Heart left ventricle (tissue), 16 donors: Measurements from ENCODE around the gene HK3. TPM values are rescaled to one million over a fixed set of nuclear protein-coding genes. Genes with fewer than 3 reads are reported as not detected.

Experiments
- ATAC-seq, 4 donors: fragments of 200-7000 bp; cut with Tn5 transposase; one replicate each; pipeline ENCODE4 v1.9.1; 2020 to 2022; ENCODE audit warnings: moderate library complexity in 4 of 4, mild to moderate bottlenecking in 3 of 4, moderate number of reproducible peaks in 1 of 4
- DNase-seq, 5 donors: peaks; one replicate each; pipeline ENCODE4 v3.0.0-alpha.2; 2020
- H3K27ac ChIP-seq, 12 donors: fragments of 200-600 bp; sonication (generic) in 4 of 12; one replicate each; pipeline versions ENCODE4 v1.5.0 to v1.8.0; 2016 to 2022; ENCODE audit warnings: mild to moderate bottlenecking in 2 of 12
- H3K27me3 ChIP-seq, 9 donors: fragments of 200-600 bp; sonication (generic) in 2 of 9; one replicate each; pipeline versions ENCODE4 v1.5.1 to v1.8.0; 2016 to 2022; ENCODE audit warnings: mild to moderate bottlenecking in 3 of 9
- H3K36me3 ChIP-seq, 9 donors: fragments of 200-600 bp; sonication (generic) in 2 of 9; one replicate each; pipeline versions ENCODE4 v1.5.0 to v1.8.0; 2018 to 2022; ENCODE audit warnings: mild to moderate bottlenecking in 2 of 9
- H3K4me1 ChIP-seq, 12 donors: fragments of 200-600 bp; sonication (generic) in 4 of 12; one replicate each; pipeline versions ENCODE4 v1.5.0 to v1.8.0; 2016 to 2022; ENCODE audit warnings: mild to moderate bottlenecking in 3 of 12
- H3K4me3 ChIP-seq, 12 donors: fragments of 200-600 bp; sonication (generic) in 4 of 12; one replicate each; pipeline versions ENCODE4 v1.5.0 to v1.8.0; 2017 to 2022; ENCODE audit warnings: mild to moderate bottlenecking in 9 of 12, moderate library complexity in 4 of 12
- H3K9me3 ChIP-seq, 12 donors: fragments of 200-600 bp; sonication (generic) in 4 of 12; one replicate each; pipeline versions ENCODE4 v1.5.0 to v1.8.0; 2016 to 2022; ENCODE audit warnings: mild to moderate bottlenecking in 1 of 12
- CTCF ChIP-seq, 12 donors: fragments of 200-600 bp; sonication (generic) in 4 of 12; IDR thresholded peaks; one replicate each; pipeline versions ENCODE4 v1.5.0 to v1.8.0; 2018 to 2022; ENCODE audit warnings: antibody characterized with exemption in 12 of 12, mild to moderate bottlenecking in 5 of 12
- POLR2A ChIP-seq, 2 donors: fragments of 450-650 bp; IDR thresholded peaks; one replicate each; pipeline ENCODE4 v1.6.1; 2017; ENCODE audit warnings: antibody characterized with exemption in 2 of 2, mild to moderate bottlenecking in 2 of 2, moderate library complexity in 2 of 2
- WGBS, 4 donors: extraction: QIAGEN DNeasy Blood & Tissue Kit in 2 of 4; methylation state at CpG; one replicate each; pipeline versions ENCODE4 v1.1.5 to v1.1.7; 2013 to 2018; 5-methylcytosine and 5-hydroxymethylcytosine counted together
- intact Hi-C, 10 donors: fragments of 100-400 bp; cut with DNase I; formaldehyde crosslinking; loops; one replicate each; pipeline versions ENCODE4 v1.11.1 to v1.14.2; 2022
- polyA plus RNA-seq, 2 donors: library from polyadenylated mRNA; stranded (reverse); fragments of 200-250 nt; gene quantifications; one replicate each; pipeline ENCODE4 v1.2.3, GENCODE V29; 2013
- total RNA-seq, 9 donors: library from RNA; depleted of rRNA in 2 of 9; stranded (reverse); fragments of >200 nt in 2 of 9; fragmentation: NEBNext Ultra II Directional in 3 of 9; extraction: Animal tissue kit (Norgen Biotek cat#: 25700) in 3 of 9; gene quantifications; one replicate each; pipeline versions ENCODE4 v1.1.0 to v1.2.4, GENCODE V29; 2016 to 2023
- donor health status: ischemic (EF 13 %, LVEDD 7.1; RV severe dilation, severe dysfunction).
- donor health status: healthy with polysubstance abuse.
- donor health status: DM: no; HTN: yes; CAD: no.
- donor health status: DM: no; HTN: no; CAD: no.
- donor health status: ischemic (EF 25% LVEDD 6.9; RV normal size, moderate dysfunction).
- donor health status: ischemic (EF 25% LVEDD 5.7; RV mildly dilated, moderate dysfunction).
- donor health status: healthy.
- donor health status: DM: yes; HTN: yes; CAD: no.
- donor health status: ischemic (EF 35%, LVEDD 5.7; RV mildly dilated, moderate dysfunction).
- donor health status: nonischemic (EF 11% LVEDD 7.7; RV severe dilation, severe dysfunction).
- donor health status: DM: yes; HTN: yes; CAD: no.
- donor health status: PGD.
- donor health status: ischemic (EF 29% LVEDD 5.4; RV normal size, mild dysfunction).
- donor health status: nonischemic (EF 23%, LVEDD 6.1; RV moderate dilation, normal function).

HK3 gene
- total and polyA plus RNA-seq, 11 donors = 0.46 to 44.0 (median 2.5) TPM

GRCh38 chr5:176863041-176863764 is 35.9 kb downstream of the HK3 start:
- Histone ChIP-seq H3K4me1 (no peaks in the 10 kb centered on the region), H3K27ac (no peak overlapping the region), H3K9me3 (no peaks in the 10 kb centered on the region), H3K27me3 (peaks cover 12 to 81% (median 26%) of the 10 kb centered on the region in 9 donors), H3K36me3 (no peaks in the 10 kb centered on the region), H3K4me3 (no peak overlapping the region)
- WGBS, 4 donors = 17 to 24% (median 21%) methylated on average over 14 to 15 of the region's 15 CpGs
- intact Hi-C loops = no loop called here
- ATAC-seq (no peak), DNase-seq (no peak)
- TF ChIP-seq CTCF (IDR thresholded peaks at IDR 0.05) (no peak), POLR2A (IDR thresholded peaks at IDR 0.05) (no peak)

- DNase-seq (no peak), ATAC-seq (no peak)
- H3K9me3 ChIP-seq = no peaks in the 10 kb centered on the region
- no peaks in the 10 kb centered on the region for H3K36me3 ChIP-seq
- no peaks in the 10 kb centered on the region for H3K4me1 ChIP-seq
- H3K27me3 ChIP-seq = peaks cover 12 to 74% (median 24%) of the 10 kb centered on the region in 9 donors
- H3K27ac ChIP-seq = no peak overlapping the region
- TF ChIP-seq POLR2A (IDR thresholded peaks at IDR 0.05) (no peak), CTCF (IDR thresholded peaks at IDR 0.05) (no peak)
- WGBS, 4 donors = 61 to 64% (median 63%) methylated on average over 22 to 28 of the region's 28 CpGs
- no peak overlapping the region for H3K4me3 ChIP-seq
- intact Hi-C loops = no loop called here
Measured at GRCh38 chr5:176862330-176862995, 36.7 kb downstream of the HK3 start.

GRCh38 chr5:176861276-176861675 is 37.9 kb downstream of the HK3 start:
- DNase-seq (no peak), ATAC-seq (no peak)
- Histone ChIP-seq H3K4me1 (no peaks in the 10 kb centered on the region), H3K36me3 (no peaks in the 10 kb centered on the region), H3K27ac (no peak overlapping the region), H3K9me3 (no peaks in the 10 kb centered on the region), H3K4me3 (no peak overlapping the region), H3K27me3 (peaks cover 5 to 62% (median 22%) of the 10 kb centered on the region in 9 donors)
- WGBS, 4 donors = 82 to 88% (median 84%) methylated on average over 5 to 11 of the region's 11 CpGs
- TF ChIP-seq POLR2A (IDR thresholded peaks at IDR 0.05) (no peak), CTCF (IDR thresholded peaks at IDR 0.05) (no peak)
- intact Hi-C loops = no loop called here

- H3K27ac ChIP-seq = no peak overlapping the region
- ATAC-seq (no peak), DNase-seq (peak in 1 of 5 donors; percentile 14)
- intact Hi-C loops = no loop called here
- no peak overlapping the region for H3K4me3 ChIP-seq
- H3K4me1 ChIP-seq = no peaks in the 10 kb centered on the region
- TF ChIP-seq CTCF (IDR thresholded peaks at IDR 0.05) (no peak), POLR2A (IDR thresholded peaks at IDR 0.05) (no peak)
- peaks cover 0 to 56% (median 19%) of the 10 kb centered on the region in 9 donors for H3K27me3 ChIP-seq
- no peaks in the 10 kb centered on the region for H3K36me3 ChIP-seq
- 72 to 88% (median 79%) methylated on average over 8 to 11 of the region's 11 CpGs for WGBS, 4 donors
- H3K9me3 ChIP-seq = no peaks in the 10 kb centered on the region
Measured at GRCh38 chr5:176860381-176860780, 38.8 kb downstream of the HK3 start.
